ENCODE measurements around the gene FAN1. TPM values are rescaled to one million over a fixed set of nuclear protein-coding genes. Genes with fewer than 3 reads are reported as not detected.

FAN1 gene
- polyA plus RNA-seq, 1 of the 3 experiments (the other 2 are of a cell fraction): 5.7 TPM

DNA sequence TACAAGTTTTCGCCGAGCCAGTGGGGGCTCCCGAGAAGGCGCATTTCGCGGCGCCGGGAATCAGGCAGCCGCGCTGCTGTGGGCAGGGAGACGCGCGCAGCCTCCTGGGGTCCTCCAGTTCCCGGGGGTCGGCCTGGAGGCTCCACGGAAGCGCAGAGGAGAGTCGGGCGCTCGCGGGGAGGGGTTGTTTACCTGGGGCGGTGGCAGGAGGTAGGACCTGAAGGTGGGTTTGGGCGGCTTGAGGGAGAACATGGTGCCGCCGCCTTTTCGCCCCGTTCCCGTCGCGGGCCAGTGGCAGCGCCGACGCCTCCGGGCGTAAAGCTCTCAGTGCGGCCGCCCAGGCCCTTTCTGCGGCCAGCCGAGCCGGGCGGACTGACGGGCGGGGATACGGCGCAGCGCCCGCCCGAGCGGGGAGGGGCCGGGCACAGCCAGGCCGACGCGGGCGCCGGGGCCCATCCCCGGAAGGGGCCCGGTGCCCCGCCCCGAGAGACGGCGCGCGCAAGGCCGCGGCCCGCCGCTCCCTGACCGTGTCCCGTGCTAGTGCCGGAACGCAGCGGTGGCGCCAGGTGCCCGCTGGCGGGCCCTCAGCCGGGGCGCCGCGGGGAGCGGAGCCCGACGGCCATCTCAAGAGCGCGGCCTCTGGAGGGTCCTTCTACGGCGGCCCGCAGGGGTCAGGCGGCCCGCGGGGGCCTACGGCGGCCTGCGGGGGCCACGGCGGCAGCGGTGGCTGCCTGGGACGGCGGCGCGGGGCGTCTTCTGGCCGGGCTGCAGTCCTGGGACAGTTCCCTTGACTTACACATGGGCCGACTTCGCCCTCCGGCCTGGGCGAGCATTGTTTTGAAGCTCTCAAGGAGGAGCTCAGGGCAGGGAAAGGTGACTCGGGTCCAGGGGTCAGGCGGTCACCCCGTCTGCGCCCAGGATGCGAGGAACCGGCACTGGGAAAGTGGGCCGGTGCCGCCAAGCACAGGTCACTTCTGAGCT lies 87.8 kb downstream of the FAN1 start, which contains the start of gene MTMR10:
Gene MTMR10, minus strand, starts transcription at position 374 of the 981 bp plus-strand sequence. Its CDS starts 122 bp downstream, at position 252.
- peak within 1 kb of the TSS; percentile 74 to 86 for H3K27ac ChIP-seq (ENCODE audit: low read depth in 2 of 2, low read length in 1 of 2)
- H3K9me3 ChIP-seq: no peaks in the 10 kb centered on the region
- ChIA-PET CTCF (interaction anchor here (1.1 to 1.8 kb wide), 2 partner anchors 9 to 138 kb away, joined by 3 to 10 read pairs; no protein-coding TSS in a partner anchor), POLR2A (interaction anchor here (1.0 kb wide), 1 partner anchor 23 kb away, joined by 3 read pairs; no protein-coding TSS in a partner anchor)
- H3K9ac ChIP-seq: peak within 1 kb of the TSS; percentile 83
- H3K9me2 ChIP-seq: no peaks in the 10 kb centered on the region
- no peaks in the 10 kb centered on the region for H3K27me3 ChIP-seq (ENCODE audit: insufficient read depth)
- peak within 1 kb of the TSS; percentile 80 for H3K4me2 ChIP-seq
- DNase-seq: peak; percentile 96
- peaks cover 42% of the 10 kb centered on the region for H3K79me2 ChIP-seq (ENCODE audit: insufficient read depth)
- 2% methylated on average over 23 of the region's 114 CpGs for WGBS (ENCODE audit: low lambda C conversion rate)
- peak within 1 kb of the TSS; percentile 90 for H2AFZ ChIP-seq (ENCODE audit: low read depth)
- no peaks in the 10 kb centered on the region for H3F3A ChIP-seq (replicated peaks; ENCODE audit: insufficient read depth)
- TF ChIP-seq NFIC (IDR thresholded peaks at IDR 0.05; ENCODE audit: borderline replicate concordance) (no peak), FOXJ3 (CRISPR knock-in tag; IDR thresholded peaks at IDR 0.05) (no peak), MXI1 (IDR thresholded peaks at IDR 0.05; ENCODE audit: low read depth, low read length) (peak; percentile 38; the same call in 1 of the 2 replicates), TAF1 (IDR thresholded peaks at IDR 0.05; ENCODE audit: borderline replicate concordance, low read depth, low read length) (peak; percentile 55; the same call in 1 of the 2 replicates), EZH2phosphoT487 (IDR thresholded peaks at IDR 0.05; ENCODE audit: borderline replicate concordance, low read depth) (no peak), GABPA (IDR thresholded peaks at IDR 0.05; ENCODE audit: low read depth) (no peak), SMC3 (IDR thresholded peaks at IDR 0.05; ENCODE audit: low read depth, low read length) (0 out of 2 replicates have a peak, but pooled peaks have one; percentile 0), TEAD4 (IDR thresholded peaks at IDR 0.05; ENCODE audit: borderline replicate concordance, insufficient read depth) (no peak), POLR2AphosphoS5 (IDR thresholded peaks at IDR 0.05; ENCODE audit: low read depth, low read length) (peak; percentile 63), RFX5 (IDR thresholded peaks at IDR 0.05; ENCODE audit: low read length) (no peak), EP300 (IDR thresholded peaks at IDR 0.05; ENCODE audit: borderline replicate concordance in 1 of 2, low read depth in 1 of 2, low read length in 1 of 2) (no peak), YY1 (IDR thresholded peaks at IDR 0.05; ENCODE audit: low read depth) (no peak), RAD21 (IDR thresholded peaks at IDR 0.05; ENCODE audit: low read length) (0 out of 2 replicates have a peak, but pooled peaks have one; percentile 13), RCOR1 (IDR thresholded peaks at IDR 0.05; ENCODE audit: low read length) (no peak), ELF1 (IDR thresholded peaks at IDR 0.05) (no peak)
- TF ChIP-seq, protein P1, sequence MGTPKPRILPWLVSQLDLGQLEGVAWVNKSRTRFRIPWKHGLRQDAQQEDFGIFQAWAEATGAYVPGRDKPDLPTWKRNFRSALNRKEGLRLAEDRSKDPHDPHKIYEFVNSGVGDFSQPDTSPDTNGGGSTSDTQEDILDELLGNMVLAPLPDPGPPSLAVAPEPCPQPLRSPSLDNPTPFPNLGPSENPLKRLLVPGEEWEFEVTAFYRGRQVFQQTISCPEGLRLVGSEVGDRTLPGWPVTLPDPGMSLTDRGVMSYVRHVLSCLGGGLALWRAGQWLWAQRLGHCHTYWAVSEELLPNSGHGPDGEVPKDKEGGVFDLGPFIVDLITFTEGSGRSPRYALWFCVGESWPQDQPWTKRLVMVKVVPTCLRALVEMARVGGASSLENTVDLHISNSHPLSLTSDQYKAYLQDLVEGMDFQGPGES (IDR thresholded peaks at IDR 0.05; ENCODE audit: low read depth, low read length): no peak
- TF ChIP-seq, protein P2, sequence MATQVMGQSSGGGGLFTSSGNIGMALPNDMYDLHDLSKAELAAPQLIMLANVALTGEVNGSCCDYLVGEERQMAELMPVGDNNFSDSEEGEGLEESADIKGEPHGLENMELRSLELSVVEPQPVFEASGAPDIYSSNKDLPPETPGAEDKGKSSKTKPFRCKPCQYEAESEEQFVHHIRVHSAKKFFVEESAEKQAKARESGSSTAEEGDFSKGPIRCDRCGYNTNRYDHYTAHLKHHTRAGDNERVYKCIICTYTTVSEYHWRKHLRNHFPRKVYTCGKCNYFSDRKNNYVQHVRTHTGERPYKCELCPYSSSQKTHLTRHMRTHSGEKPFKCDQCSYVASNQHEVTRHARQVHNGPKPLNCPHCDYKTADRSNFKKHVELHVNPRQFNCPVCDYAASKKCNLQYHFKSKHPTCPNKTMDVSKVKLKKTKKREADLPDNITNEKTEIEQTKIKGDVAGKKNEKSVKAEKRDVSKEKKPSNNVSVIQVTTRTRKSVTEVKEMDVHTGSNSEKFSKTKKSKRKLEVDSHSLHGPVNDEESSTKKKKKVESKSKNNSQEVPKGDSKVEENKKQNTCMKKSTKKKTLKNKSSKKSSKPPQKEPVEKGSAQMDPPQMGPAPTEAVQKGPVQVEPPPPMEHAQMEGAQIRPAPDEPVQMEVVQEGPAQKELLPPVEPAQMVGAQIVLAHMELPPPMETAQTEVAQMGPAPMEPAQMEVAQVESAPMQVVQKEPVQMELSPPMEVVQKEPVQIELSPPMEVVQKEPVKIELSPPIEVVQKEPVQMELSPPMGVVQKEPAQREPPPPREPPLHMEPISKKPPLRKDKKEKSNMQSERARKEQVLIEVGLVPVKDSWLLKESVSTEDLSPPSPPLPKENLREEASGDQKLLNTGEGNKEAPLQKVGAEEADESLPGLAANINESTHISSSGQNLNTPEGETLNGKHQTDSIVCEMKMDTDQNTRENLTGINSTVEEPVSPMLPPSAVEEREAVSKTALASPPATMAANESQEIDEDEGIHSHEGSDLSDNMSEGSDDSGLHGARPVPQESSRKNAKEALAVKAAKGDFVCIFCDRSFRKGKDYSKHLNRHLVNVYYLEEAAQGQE (IDR thresholded peaks at IDR 0.05; ENCODE audit: low read depth, low read length): 0 out of 2 replicates have a peak, but pooled peaks have one; percentile 21
- TF ChIP-seq, protein P3, sequence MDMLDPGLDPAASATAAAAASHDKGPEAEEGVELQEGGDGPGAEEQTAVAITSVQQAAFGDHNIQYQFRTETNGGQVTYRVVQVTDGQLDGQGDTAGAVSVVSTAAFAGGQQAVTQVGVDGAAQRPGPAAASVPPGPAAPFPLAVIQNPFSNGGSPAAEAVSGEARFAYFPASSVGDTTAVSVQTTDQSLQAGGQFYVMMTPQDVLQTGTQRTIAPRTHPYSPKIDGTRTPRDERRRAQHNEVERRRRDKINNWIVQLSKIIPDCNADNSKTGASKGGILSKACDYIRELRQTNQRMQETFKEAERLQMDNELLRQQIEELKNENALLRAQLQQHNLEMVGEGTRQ (IDR thresholded peaks at IDR 0.05; ENCODE audit: borderline replicate concordance, low read depth, low read length): no peak
- peaks cover 2 to 4% of the 10 kb centered on the region in 2 experiments for H3K36me3 ChIP-seq (replicated peaks in 1 of 2; ENCODE audit: control insufficient read depth in 1 of 2, insufficient read depth in 2 of 2, low read length in 1 of 2)
- H3K4me3 ChIP-seq (ENCODE audit: low read depth in 2 of 2, low read length in 1 of 2): peak within 1 kb of the TSS; percentile 87 to 95
- peaks cover 0 to 6% of the 10 kb centered on the region in 2 experiments; a peak in 2 of 4 replicates for H3K4me1 ChIP-seq (ENCODE audit: control insufficient read depth in 1 of 2, insufficient read depth in 2 of 2, low read depth in 1 of 2, low read length in 1 of 2)
- no peaks in the 10 kb centered on the region for H4K20me1 ChIP-seq (ENCODE audit: insufficient read depth)
